NB4 (cell line): ENCODE measurements around the gene UBAP2.

Experiments
- CTCF ChIP-seq: IDR thresholded peaks from one replicate; pipeline ENCODE4 v1.5.1; 2012; ENCODE audit warnings: low read depth, low read length
- MAX ChIP-seq: IDR thresholded peaks from 2 replicates; pipeline ENCODE4 v1.6.1; 2011; ENCODE audit warnings: low read depth, low read length
- MYC ChIP-seq: IDR thresholded peaks from 2 replicates; pipeline ENCODE4 v1.6.1; 2011; ENCODE audit warnings: low read depth, low read length
- POLR2A ChIP-seq: IDR thresholded peaks from 2 replicates; pipeline ENCODE4 v1.6.1; 2011; ENCODE audit warnings: mild to moderate bottlenecking; ENCODE audit not compliant: insufficient read length; ENCODE audit errors: extremely low read depth

GRCh38 chr9:34070606-34071324 is 22.1 kb upstream of the UBAP2 start:
- TF ChIP-seq CTCF: no peak
- TF ChIP-seq MYC: no peak
- TF ChIP-seq POLR2A: no peak
- no peak for TF ChIP-seq MAX
